DND-41 (cell line): Measurements from ENCODE around the gene KIF3B.
"Not testable (repeated sequence)": the region's sequence is repeated elsewhere in the genome, so short reads cannot be mapped to it uniquely, and the experiment has no call there.

Experiments
- ATAC-seq: fragments of 200-7000 bp; cut with Tn5 transposase; 3 replicates; pipeline ENCODE4 v1.9.1; 2021; ENCODE audit warnings: low read depth; ENCODE audit not compliant: insufficient read depth
- DNase-seq: peaks from one replicate; pipeline ENCODE4 v3.0.0-alpha.2; 2020
- H2AFZ ChIP-seq: 2 replicates; pipeline ENCODE4 v1.6.0; 2012; ENCODE audit warnings: low read depth, low read length
- H3K27ac ChIP-seq: 2 replicates; pipeline ENCODE4 v1.5.1; 2012; ENCODE audit warnings: low read length, inconsistent platforms
- H3K27me3 ChIP-seq: fragments of 200-600 bp; sonication (generic); 2 replicates; pipeline ENCODE4 v1.6.0; 2012; ENCODE audit warnings: low read length, mild to moderate bottlenecking, inconsistent platforms; ENCODE audit not compliant: insufficient read depth, poor library complexity
- H3K36me3 ChIP-seq: 2 replicates; pipeline ENCODE4 v1.5.1; 2012; ENCODE audit warnings: low read length, inconsistent platforms; ENCODE audit not compliant: insufficient read depth
- H3K4me1 ChIP-seq: 2 replicates; pipeline ENCODE4 v1.5.1; 2012; ENCODE audit warnings: mild to moderate bottlenecking, low read length; ENCODE audit not compliant: insufficient read depth
- H3K4me2 ChIP-seq: 2 replicates; pipeline ENCODE4 v1.6.0; 2012; ENCODE audit warnings: mild to moderate bottlenecking, moderate library complexity, low read length, inconsistent platforms; ENCODE audit not compliant: insufficient read depth
- H3K4me3 ChIP-seq, 2 experiments: fragments of 200-600 bp in 1 of 2; shearing (Covaris generic) in 1 of 2; 2 replicates each; pipeline ENCODE4 v1.5.1; 2012 to 2016; ENCODE audit warnings: inconsistent platforms in 2 of 2, low read length in 2 of 2, mild to moderate bottlenecking in 2 of 2, low read depth in 1 of 2, moderate library complexity in 1 of 2
- H3K79me2 ChIP-seq: 2 replicates; pipeline ENCODE4 v1.6.0; 2012; ENCODE audit warnings: low read length, inconsistent platforms; ENCODE audit not compliant: insufficient read depth
- H3K9ac ChIP-seq: 2 replicates; pipeline ENCODE4 v1.6.0; 2012; ENCODE audit warnings: low read depth, mild to moderate bottlenecking, inconsistent platforms, low read length, moderate library complexity
- H3K9me3 ChIP-seq: 2 replicates; pipeline ENCODE4 v1.5.1; 2012; ENCODE audit warnings: low read length, moderate library complexity, mild to moderate bottlenecking, inconsistent platforms; ENCODE audit not compliant: insufficient read depth, severe bottlenecking
- H4K20me1 ChIP-seq: 2 replicates; pipeline ENCODE4 v1.6.0; 2012; ENCODE audit warnings: low read length; ENCODE audit not compliant: insufficient read depth
- EZH2 ChIP-seq: IDR thresholded peaks from 3 replicates; pipeline ENCODE4 v1.6.1; 2012; ENCODE audit warnings: borderline replicate concordance, low read depth, mild to moderate bottlenecking, moderate library complexity, low read length, inconsistent platforms; ENCODE audit not compliant: severe bottlenecking
- TF ChIP-seq, protein P1 (sequence below): IDR thresholded peaks from 2 replicates; pipeline ENCODE4 v1.5.1; 2012; ENCODE audit warnings: borderline replicate concordance, low read length, moderate library complexity, mild to moderate bottlenecking; ENCODE audit not compliant: poor library complexity, severe bottlenecking; ENCODE audit errors: extremely low read depth

The KIF3B gene

DNA sequence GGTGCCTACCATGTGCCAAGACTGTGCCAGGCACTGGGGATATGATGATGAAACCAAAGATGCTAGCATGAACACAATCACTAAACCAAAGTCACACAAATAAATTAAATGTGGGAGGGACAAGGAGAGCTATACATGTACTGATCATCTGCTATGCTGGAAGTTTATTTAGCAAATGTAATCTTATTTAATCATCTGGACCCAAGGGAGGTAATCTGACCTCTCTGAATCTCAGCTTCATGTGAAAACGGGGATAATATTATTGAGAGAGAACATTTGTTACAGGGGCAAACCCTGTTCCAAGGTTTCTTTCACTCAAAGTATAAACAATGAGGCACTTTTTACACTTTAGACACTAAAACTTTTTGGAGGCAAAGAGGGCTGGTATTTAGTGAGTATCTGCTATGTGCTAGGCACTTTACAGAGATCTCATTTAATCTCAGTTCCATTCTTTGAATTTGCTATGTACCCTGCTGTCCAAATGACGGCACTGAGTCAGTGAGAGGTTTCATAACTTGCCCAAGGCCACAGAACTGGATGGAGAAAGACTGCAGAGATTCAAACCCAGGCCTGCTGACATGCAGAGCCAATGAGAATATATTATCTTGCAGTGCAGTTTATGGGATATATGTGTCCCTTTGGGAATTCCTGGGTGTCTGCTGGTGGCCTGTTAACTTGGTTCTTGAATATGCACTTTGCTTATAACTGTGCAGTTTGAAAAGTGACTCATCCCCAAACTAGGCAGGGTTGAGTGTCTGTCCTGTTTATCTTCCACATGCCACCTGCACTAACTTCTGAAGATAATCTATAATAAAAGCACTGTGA is 77.4 kb downstream of the KIF3B start:
- H3K79me2 ChIP-seq = peaks cover 22% of the 10 kb centered on the region
- H3K4me3 ChIP-seq = no peak overlapping the region
- peaks cover 19% of the 10 kb centered on the region for H3K4me1 ChIP-seq
- no peak overlapping the region for H2AFZ ChIP-seq
- peaks cover 7% of the 10 kb centered on the region; the same call in 1 of the 2 replicates for H3K36me3 ChIP-seq
- H4K20me1 ChIP-seq = peaks cover 9% of the 10 kb centered on the region
- H3K9ac ChIP-seq = no peak overlapping the region
- no peaks in the 10 kb centered on the region for H3K27me3 ChIP-seq
- H3K27ac ChIP-seq = no peak overlapping the region
- ATAC-seq (no peak), DNase-seq (no peak)
- TF ChIP-seq EZH2 = no peak
- TF ChIP-seq, protein P1, sequence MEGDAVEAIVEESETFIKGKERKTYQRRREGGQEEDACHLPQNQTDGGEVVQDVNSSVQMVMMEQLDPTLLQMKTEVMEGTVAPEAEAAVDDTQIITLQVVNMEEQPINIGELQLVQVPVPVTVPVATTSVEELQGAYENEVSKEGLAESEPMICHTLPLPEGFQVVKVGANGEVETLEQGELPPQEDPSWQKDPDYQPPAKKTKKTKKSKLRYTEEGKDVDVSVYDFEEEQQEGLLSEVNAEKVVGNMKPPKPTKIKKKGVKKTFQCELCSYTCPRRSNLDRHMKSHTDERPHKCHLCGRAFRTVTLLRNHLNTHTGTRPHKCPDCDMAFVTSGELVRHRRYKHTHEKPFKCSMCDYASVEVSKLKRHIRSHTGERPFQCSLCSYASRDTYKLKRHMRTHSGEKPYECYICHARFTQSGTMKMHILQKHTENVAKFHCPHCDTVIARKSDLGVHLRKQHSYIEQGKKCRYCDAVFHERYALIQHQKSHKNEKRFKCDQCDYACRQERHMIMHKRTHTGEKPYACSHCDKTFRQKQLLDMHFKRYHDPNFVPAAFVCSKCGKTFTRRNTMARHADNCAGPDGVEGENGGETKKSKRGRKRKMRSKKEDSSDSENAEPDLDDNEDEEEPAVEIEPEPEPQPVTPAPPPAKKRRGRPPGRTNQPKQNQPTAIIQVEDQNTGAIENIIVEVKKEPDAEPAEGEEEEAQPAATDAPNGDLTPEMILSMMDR = no peak
- H3K9me3 ChIP-seq = no peaks in the 10 kb centered on the region
- no peak overlapping the region for H3K4me2 ChIP-seq

DNA sequence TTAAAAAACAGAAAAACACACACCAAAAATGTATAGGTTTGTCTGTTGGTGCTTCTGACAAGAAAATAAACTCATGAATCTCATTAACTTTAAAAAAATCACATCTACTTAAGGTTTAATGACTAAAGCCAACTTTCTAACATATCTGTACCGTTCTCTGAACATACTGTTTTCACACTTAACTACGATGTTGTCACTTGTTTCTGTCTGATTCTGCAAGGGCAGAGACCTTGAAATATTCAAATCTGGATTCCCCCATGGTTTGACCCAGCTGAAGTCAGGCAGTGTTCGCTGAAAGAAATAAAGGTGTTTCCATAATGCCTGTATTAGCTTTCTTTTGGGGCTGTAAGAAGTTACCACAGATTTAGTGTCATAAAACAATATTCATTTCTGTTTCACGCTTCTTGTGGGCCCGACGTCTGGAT is 78.0 kb downstream of the KIF3B start:
- Histone ChIP-seq H3K4me1 (peaks cover 26% of the 10 kb centered on the region), H2AFZ (no peak overlapping the region), H3K79me2 (peaks cover 29% of the 10 kb centered on the region), H3K36me3 (peaks cover 11% of the 10 kb centered on the region), H3K27ac (no peak overlapping the region), H3K9me3 (no peaks in the 10 kb centered on the region), H3K4me3 (no peak overlapping the region), H3K9ac (no peak overlapping the region), H3K4me2 (no peak overlapping the region), H4K20me1 (peaks cover 16% of the 10 kb centered on the region), H3K27me3 (no peaks in the 10 kb centered on the region)
- TF ChIP-seq EZH2 = no peak
- TF ChIP-seq, protein P1 = no peak
- no peak for ATAC-seq
- DNase-seq = no peak

DNA sequence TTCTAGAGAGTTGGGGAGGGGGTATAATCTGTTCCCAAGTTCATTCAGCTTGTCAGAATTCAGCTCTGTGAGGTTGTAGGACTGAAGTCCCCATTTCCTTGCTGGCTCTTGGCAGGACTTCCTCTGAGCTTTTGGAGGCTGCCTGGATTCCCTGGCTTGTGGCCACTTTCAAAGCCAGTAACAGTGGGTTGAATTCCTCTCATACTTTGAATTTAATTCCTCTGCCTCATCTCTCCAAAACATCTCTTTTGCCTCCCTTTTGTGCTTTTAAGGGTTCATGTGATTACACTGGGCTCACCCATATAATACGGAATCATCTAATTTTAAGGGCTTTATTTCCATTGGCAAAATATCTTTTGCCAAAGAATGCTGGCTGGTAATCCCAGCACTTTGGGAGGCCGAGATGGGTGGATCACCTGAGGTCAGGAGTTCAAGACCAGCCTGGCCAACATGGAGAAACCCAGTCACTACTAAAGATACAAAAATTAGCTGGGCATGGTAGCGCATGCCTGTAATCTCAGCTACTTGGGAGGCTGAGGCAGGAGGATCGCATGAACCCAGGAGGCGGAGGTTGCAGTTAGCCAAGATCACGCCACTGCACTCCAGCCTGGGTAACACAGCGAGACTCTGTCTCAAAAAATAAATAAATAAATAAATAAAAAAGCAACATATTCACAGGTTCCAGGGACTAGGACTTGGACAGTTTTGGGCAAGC is 78.6 kb downstream of the KIF3B start:
- not testable (repeated sequence) for H2AFZ ChIP-seq, DNase-seq, H3K9me3 ChIP-seq, H3K9ac ChIP-seq, H3K27me3 ChIP-seq, H3K27ac ChIP-seq, H3K4me3 ChIP-seq, H3K4me2 ChIP-seq, ATAC-seq
- Histone ChIP-seq H3K79me2 (peaks cover 35% of the 10 kb centered on the region), H3K4me1 (peaks cover 32% of the 10 kb centered on the region), H4K20me1 (peaks cover 22% of the 10 kb centered on the region), H3K36me3 (peaks cover 17% of the 10 kb centered on the region)
